SU-DHL-6 (cell line): ENCODE data around the gene PPARD.

ENCODE experiments used
- EZH2phosphoT487 ChIP-seq: fragments of 200-600 bp; sonication (generic), shearing (Covaris generic); conservative IDR thresholded peaks from 2 replicates; pipeline ENCODE4 v1.6.1; 2018; ENCODE audit warnings: mild to moderate bottlenecking, antibody characterized with exemption, low read length, moderate library complexity, mixed read lengths
- TF ChIP-seq, protein P1 (sequence below): fragments of 200-600 bp; sonication (generic); IDR thresholded peaks from one replicate; pipeline ENCODE4 v1.5.1; 2017; ENCODE audit warnings: antibody characterized with exemption, mild to moderate bottlenecking, low read length, moderate library complexity; ENCODE audit not compliant: insufficient read depth, poor library complexity, severe bottlenecking

DNA sequence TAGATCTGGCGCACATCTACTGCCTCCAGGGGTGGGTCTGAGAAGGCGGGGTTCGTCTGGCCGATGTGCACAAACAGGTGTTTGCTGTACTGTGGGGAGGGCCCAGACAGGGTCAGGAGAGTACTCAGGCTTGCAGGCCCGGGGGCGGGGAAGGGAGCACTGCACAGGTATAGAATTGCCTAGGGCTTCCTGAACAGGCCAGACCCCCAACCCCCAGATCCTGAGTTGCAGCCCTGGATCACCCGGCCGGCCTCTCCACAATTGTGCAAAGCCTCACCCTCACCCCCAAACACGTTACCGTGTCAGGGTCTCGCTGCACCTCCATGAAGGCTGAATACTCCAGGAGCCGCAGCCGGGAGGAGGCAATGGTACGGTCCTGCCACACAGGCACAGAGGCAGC lies 133.6 kb downstream of the PPARD start:
- TF ChIP-seq, protein P1, sequence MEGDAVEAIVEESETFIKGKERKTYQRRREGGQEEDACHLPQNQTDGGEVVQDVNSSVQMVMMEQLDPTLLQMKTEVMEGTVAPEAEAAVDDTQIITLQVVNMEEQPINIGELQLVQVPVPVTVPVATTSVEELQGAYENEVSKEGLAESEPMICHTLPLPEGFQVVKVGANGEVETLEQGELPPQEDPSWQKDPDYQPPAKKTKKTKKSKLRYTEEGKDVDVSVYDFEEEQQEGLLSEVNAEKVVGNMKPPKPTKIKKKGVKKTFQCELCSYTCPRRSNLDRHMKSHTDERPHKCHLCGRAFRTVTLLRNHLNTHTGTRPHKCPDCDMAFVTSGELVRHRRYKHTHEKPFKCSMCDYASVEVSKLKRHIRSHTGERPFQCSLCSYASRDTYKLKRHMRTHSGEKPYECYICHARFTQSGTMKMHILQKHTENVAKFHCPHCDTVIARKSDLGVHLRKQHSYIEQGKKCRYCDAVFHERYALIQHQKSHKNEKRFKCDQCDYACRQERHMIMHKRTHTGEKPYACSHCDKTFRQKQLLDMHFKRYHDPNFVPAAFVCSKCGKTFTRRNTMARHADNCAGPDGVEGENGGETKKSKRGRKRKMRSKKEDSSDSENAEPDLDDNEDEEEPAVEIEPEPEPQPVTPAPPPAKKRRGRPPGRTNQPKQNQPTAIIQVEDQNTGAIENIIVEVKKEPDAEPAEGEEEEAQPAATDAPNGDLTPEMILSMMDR = no peak
- TF ChIP-seq EZH2phosphoT487 = no peak
